Astrocyte of the spinal cord (primary cell): ENCODE measurements around the gene ADGRG7.

Experiments used
- DNase-seq: peaks from one replicate; pipeline ENCODE4 v3.0.0; 2011; ENCODE audit warnings: low read depth, low spot score
- H3K4me3 ChIP-seq: 2 replicates; pipeline ENCODE4 v1.5.1; 2011; ENCODE audit warnings: low read depth, mild to moderate bottlenecking, low read length, moderate library complexity
- CTCF ChIP-seq: IDR thresholded peaks from 2 replicates; pipeline ENCODE4 v1.5.1; 2012; ENCODE audit warnings: low read depth, mild to moderate bottlenecking, low read length, inconsistent platforms
- in situ Hi-C: cut with HindIII; loops from 2 replicates; pipeline ENCODE4 v1.10.0; 2017; ENCODE audit warnings: low sequenced_read_pairs

Gene ADGRG7

GRCh38 chr3:100609963-100610362, 562 bp downstream of the ADGRG7 start:
- no peak for DNase-seq
- no peak overlapping the region for H3K4me3 ChIP-seq
- TF ChIP-seq CTCF: no peak
- in situ Hi-C loops: no loop called here

GRCh38 chr3:100611221-100611620, 1.8 kb downstream of the ADGRG7 start:
- DNase-seq: no peak
- H3K4me3 ChIP-seq: no peak overlapping the region
- no peak for TF ChIP-seq CTCF
- in situ Hi-C loops: no loop called here

- H3K4me3 ChIP-seq: no peak overlapping the region
- in situ Hi-C loops: no loop called here
- no peak for DNase-seq
- TF ChIP-seq CTCF: no peak
Observed at GRCh38 chr3:100613721-100614390, 4.5 kb downstream of the ADGRG7 start.

GRCh38 chr3:100614941-100615340, 5.5 kb downstream of the ADGRG7 start:
- no peak for DNase-seq
- in situ Hi-C loops: no loop called here
- H3K4me3 ChIP-seq: no peak overlapping the region
- no peak for TF ChIP-seq CTCF

- no peak overlapping the region for H3K4me3 ChIP-seq
- TF ChIP-seq CTCF: no peak
- in situ Hi-C loops: no loop called here
- peak; percentile 36 for DNase-seq
Observed at GRCh38 chr3:100615684-100616083, 6.3 kb downstream of the ADGRG7 start.

- no peak for TF ChIP-seq CTCF
- H3K4me3 ChIP-seq: no peak overlapping the region
- DNase-seq: no peak
- in situ Hi-C loops: no loop called here
Observed at GRCh38 chr3:100621251-100621650, 11.8 kb downstream of the ADGRG7 start.
